ENCODE measurements around the gene PPP1R16B.

Gene PPP1R16B

GRCh38 chr20:38888059-38888831 is 82.7 kb downstream of the PPP1R16B start:
- Histone ChIP-seq H2BK120ac (ENCODE audit: insufficient read depth, low read length, poor library complexity) (no peak overlapping the region), H2BK12ac (ENCODE audit: low read length) (no peak overlapping the region), H3K18ac (ENCODE audit: low read length) (no peak overlapping the region), H3K79me1 (ENCODE audit: low read length) (no peaks in the 10 kb centered on the region), H3K9ac (ENCODE audit: low read length) (no peak overlapping the region), H2BK5ac (ENCODE audit: low read depth, low read length, poor library complexity) (no peak overlapping the region), H3K14ac (ENCODE audit: low read length) (no peak overlapping the region), H3K79me2 (ENCODE audit: control insufficient read depth, insufficient read depth, low read length, poor library complexity) (no peaks in the 10 kb centered on the region), H3K27me3 (ENCODE audit: insufficient read depth, low read length) (no peaks in the 10 kb centered on the region), H4K91ac (ENCODE audit: low read depth, low read length) (no peak overlapping the region), H3K4me3 (ENCODE audit: low read depth, low read length) (no peak overlapping the region), H4K8ac (ENCODE audit: low read depth, low read length) (no peak overlapping the region), H3K36me3 (ENCODE audit: control insufficient read depth in 1 of 2, insufficient read depth in 2 of 2, low read length in 2 of 2) (no peaks in the 10 kb centered on the region), H3K9me3 (ENCODE audit: insufficient read depth, low read depth, low read length) (no peaks in the 10 kb centered on the region), H3K4me1 (ENCODE audit: control insufficient read depth in 1 of 2, insufficient read depth in 2 of 2, low read length in 2 of 2) (no peaks in the 10 kb centered on the region), H3K23ac (ENCODE audit: low read length) (no peak overlapping the region), H3K4me2 (ENCODE audit: low read length) (no peak overlapping the region), H3K4ac (ENCODE audit: low read depth, low read length) (no peak overlapping the region), H2AK5ac (ENCODE audit: low read length) (no peak overlapping the region), H4K12ac (ENCODE audit: low read depth, low read length) (no peak overlapping the region), H3K27ac (ENCODE audit: low read depth, low read length) (no peak overlapping the region), H2AFZ (ENCODE audit: insufficient read depth, low read length, poor library complexity) (no peak overlapping the region)
- WGBS (ENCODE audit: extremely low coverage, insufficient coverage, insufficient read length), result no CpG with 5 or more reads among the region's 13 CpGs
- no peak for DNase-seq

GRCh38 chr20:38889050-38889449 is 83.6 kb downstream of the PPP1R16B start:
- H3K18ac ChIP-seq (ENCODE audit: low read length), result no peak overlapping the region
- H2BK120ac ChIP-seq (ENCODE audit: insufficient read depth, low read length, poor library complexity), result no peak overlapping the region
- no peaks in the 10 kb centered on the region for H3K4me1 ChIP-seq (ENCODE audit: control insufficient read depth in 1 of 2, insufficient read depth in 2 of 2, low read length in 2 of 2)
- H2BK5ac ChIP-seq (ENCODE audit: low read depth, low read length, poor library complexity), result no peak overlapping the region
- H3K27ac ChIP-seq (ENCODE audit: low read depth, low read length), result no peak overlapping the region
- H4K8ac ChIP-seq (ENCODE audit: low read depth, low read length), result no peak overlapping the region
- no peak overlapping the region for H3K4me2 ChIP-seq (ENCODE audit: low read length)
- no peak overlapping the region for H2AK5ac ChIP-seq (ENCODE audit: low read length)
- no peak overlapping the region for H3K4ac ChIP-seq (ENCODE audit: low read depth, low read length)
- no peak overlapping the region for H3K9ac ChIP-seq (ENCODE audit: low read length)
- DNase-seq, result no peak
- no peak overlapping the region for H3K23ac ChIP-seq (ENCODE audit: low read length)
- H4K12ac ChIP-seq (ENCODE audit: low read depth, low read length), result no peak overlapping the region
- no peaks in the 10 kb centered on the region for H3K79me1 ChIP-seq (ENCODE audit: low read length)
- H3K4me3 ChIP-seq (ENCODE audit: low read depth, low read length), result no peak overlapping the region
- no peaks in the 10 kb centered on the region for H3K9me3 ChIP-seq (ENCODE audit: insufficient read depth, low read depth, low read length)
- no peak overlapping the region for H2BK12ac ChIP-seq (ENCODE audit: low read length)
- H3K27me3 ChIP-seq (ENCODE audit: insufficient read depth, low read length), result no peaks in the 10 kb centered on the region
- no peak overlapping the region for H4K91ac ChIP-seq (ENCODE audit: low read depth, low read length)
- no peak overlapping the region for H3K14ac ChIP-seq (ENCODE audit: low read length)
- WGBS (ENCODE audit: extremely low coverage, insufficient coverage, insufficient read length), result no CpG with 5 or more reads among the region's 2 CpGs
- H3K36me3 ChIP-seq (ENCODE audit: control insufficient read depth in 1 of 2, insufficient read depth in 2 of 2, low read length in 2 of 2), result no peaks in the 10 kb centered on the region
- H2AFZ ChIP-seq (ENCODE audit: insufficient read depth, low read length, poor library complexity), result no peak overlapping the region
- no peaks in the 10 kb centered on the region for H3K79me2 ChIP-seq (ENCODE audit: control insufficient read depth, insufficient read depth, low read length, poor library complexity)

- Histone ChIP-seq H3K9ac (ENCODE audit: low read length) (no peak overlapping the region), H3K18ac (ENCODE audit: low read length) (no peak overlapping the region), H2BK5ac (ENCODE audit: low read depth, low read length, poor library complexity) (no peak overlapping the region), H3K14ac (ENCODE audit: low read length) (no peak overlapping the region), H3K4me2 (ENCODE audit: low read length) (no peak overlapping the region), H2BK12ac (ENCODE audit: low read length) (no peak overlapping the region), H4K91ac (ENCODE audit: low read depth, low read length) (no peak overlapping the region), H3K79me2 (ENCODE audit: control insufficient read depth, insufficient read depth, low read length, poor library complexity) (no peaks in the 10 kb centered on the region), H2AFZ (ENCODE audit: insufficient read depth, low read length, poor library complexity) (no peak overlapping the region), H4K12ac (ENCODE audit: low read depth, low read length) (no peak overlapping the region), H3K4ac (ENCODE audit: low read depth, low read length) (no peak overlapping the region), H3K4me3 (ENCODE audit: low read depth, low read length) (no peak overlapping the region), H2AK5ac (ENCODE audit: low read length) (no peak overlapping the region), H3K79me1 (ENCODE audit: low read length) (no peaks in the 10 kb centered on the region), H3K27ac (ENCODE audit: low read depth, low read length) (no peak overlapping the region), H3K9me3 (ENCODE audit: insufficient read depth, low read depth, low read length) (no peaks in the 10 kb centered on the region), H3K36me3 (ENCODE audit: control insufficient read depth in 1 of 2, insufficient read depth in 2 of 2, low read length in 2 of 2) (no peaks in the 10 kb centered on the region), H3K4me1 (ENCODE audit: control insufficient read depth in 1 of 2, insufficient read depth in 2 of 2, low read length in 2 of 2) (no peaks in the 10 kb centered on the region), H3K27me3 (ENCODE audit: insufficient read depth, low read length) (no peaks in the 10 kb centered on the region), H3K23ac (ENCODE audit: low read length) (no peak overlapping the region), H4K8ac (ENCODE audit: low read depth, low read length) (no peak overlapping the region), H2BK120ac (ENCODE audit: insufficient read depth, low read length, poor library complexity) (no peak overlapping the region)
- no CpG with 5 or more reads among the region's 13 CpGs for WGBS (ENCODE audit: extremely low coverage, insufficient coverage, insufficient read length)
- DNase-seq, result no peak
Measured at GRCh38 chr20:38889792-38890496, 84.4 kb downstream of the PPP1R16B start.

GRCh38 chr20:38890497-38890818 is 85.0 kb downstream of the PPP1R16B start:
- no peak overlapping the region for H3K4me3 ChIP-seq (ENCODE audit: low read depth, low read length)
- H2AK5ac ChIP-seq (ENCODE audit: low read length), result no peak overlapping the region
- no peaks in the 10 kb centered on the region for H3K79me2 ChIP-seq (ENCODE audit: control insufficient read depth, insufficient read depth, low read length, poor library complexity)
- no peak overlapping the region for H3K9ac ChIP-seq (ENCODE audit: low read length)
- H2BK12ac ChIP-seq (ENCODE audit: low read length), result no peak overlapping the region
- H3K18ac ChIP-seq (ENCODE audit: low read length), result no peak overlapping the region
- no peak overlapping the region for H3K4me2 ChIP-seq (ENCODE audit: low read length)
- H2BK120ac ChIP-seq (ENCODE audit: insufficient read depth, low read length, poor library complexity), result no peak overlapping the region
- H2AFZ ChIP-seq (ENCODE audit: insufficient read depth, low read length, poor library complexity), result no peak overlapping the region
- no peak overlapping the region for H4K8ac ChIP-seq (ENCODE audit: low read depth, low read length)
- H3K27ac ChIP-seq (ENCODE audit: low read depth, low read length), result no peak overlapping the region
- no peak overlapping the region for H2BK5ac ChIP-seq (ENCODE audit: low read depth, low read length, poor library complexity)
- no peaks in the 10 kb centered on the region for H3K9me3 ChIP-seq (ENCODE audit: insufficient read depth, low read depth, low read length)
- DNase-seq, result peak in 1 of 2 donors; percentile 32
- no CpG with 5 or more reads among the region's 3 CpGs for WGBS (ENCODE audit: extremely low coverage, insufficient coverage, insufficient read length)
- H3K23ac ChIP-seq (ENCODE audit: low read length), result no peak overlapping the region
- H3K4me1 ChIP-seq (ENCODE audit: control insufficient read depth in 1 of 2, insufficient read depth in 2 of 2, low read length in 2 of 2), result no peaks in the 10 kb centered on the region
- H4K12ac ChIP-seq (ENCODE audit: low read depth, low read length), result no peak overlapping the region
- H3K14ac ChIP-seq (ENCODE audit: low read length), result no peak overlapping the region
- H3K27me3 ChIP-seq (ENCODE audit: insufficient read depth, low read length), result no peaks in the 10 kb centered on the region
- no peak overlapping the region for H4K91ac ChIP-seq (ENCODE audit: low read depth, low read length)
- H3K36me3 ChIP-seq (ENCODE audit: control insufficient read depth in 1 of 2, insufficient read depth in 2 of 2, low read length in 2 of 2), result no peaks in the 10 kb centered on the region
- no peak overlapping the region for H3K4ac ChIP-seq (ENCODE audit: low read depth, low read length)
- no peaks in the 10 kb centered on the region for H3K79me1 ChIP-seq (ENCODE audit: low read length)

Measured in trophoblast cell (in vitro differentiated cells and primary cell).